Stimulated activated CD8-positive, alpha-beta memory T cell treated with anti-CD3 and anti-CD28 coated beads, Interleukin-4, amount 100 ng/mL, for 48 hours (primary cell): ENCODE measurements around the gene BRAF.
"Not testable (repeated sequence)": the region's sequence is repeated elsewhere in the genome, so short reads cannot be mapped to it uniquely, and the experiment has no call there.

Source experiments
- DNase-seq: peaks from one replicate; pipeline ENCODE4 v3.0.0-alpha.2; 2020

BRAF gene

GRCh38 chr7:140702774-140703173 lies 222.0 kb downstream of the BRAF start:
- DNase-seq: no peak

GRCh38 chr7:140698477-140698876 lies 226.3 kb downstream of the BRAF start:
- DNase-seq: no peak

- DNase-seq: no peak
Measured at GRCh38 chr7:140697447-140698143, 227.1 kb downstream of the BRAF start.

GRCh38 chr7:140696680-140697446 lies 227.9 kb downstream of the BRAF start, which contains the start of gene NDUFB2:
Gene NDUFB2 (plus strand): TSS chr7:140696708. CDS start chr7:140696745, 37 bp downstream.
- DNase-seq: peak; percentile 79

DNA sequence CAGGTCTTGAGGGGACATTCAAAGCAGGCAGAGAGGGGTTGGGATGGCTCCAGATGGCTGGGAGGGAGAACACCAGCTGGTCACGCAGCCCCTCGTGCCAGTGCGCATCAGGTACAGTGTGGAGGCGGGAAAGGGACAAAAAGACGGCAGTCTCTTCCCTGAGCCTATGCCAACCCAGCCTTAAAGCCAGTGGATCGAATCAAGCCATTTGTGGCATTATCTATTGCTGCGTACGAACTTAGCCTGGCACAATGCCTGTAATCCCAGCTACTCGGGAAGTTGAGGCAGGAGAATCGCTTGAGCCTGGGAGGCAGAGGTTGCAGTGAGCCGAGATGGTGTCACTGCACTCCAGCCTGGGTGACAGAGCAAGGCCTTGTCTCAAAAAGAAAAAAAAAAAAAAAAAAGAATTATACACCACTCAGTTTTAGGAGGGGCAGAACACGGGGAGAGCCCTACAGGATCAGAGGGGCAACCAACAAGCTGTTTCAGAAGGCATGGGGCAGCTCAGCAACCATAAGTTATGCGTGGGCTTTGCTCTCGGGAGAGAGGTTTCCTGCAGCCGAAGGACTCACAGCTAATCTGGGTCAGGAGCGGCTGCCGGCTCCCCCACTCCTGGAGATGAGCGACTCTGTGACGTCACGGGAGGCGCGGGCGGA lies 228.6 kb downstream of the BRAF start:
- peak; percentile 98 for DNase-seq

DNA sequence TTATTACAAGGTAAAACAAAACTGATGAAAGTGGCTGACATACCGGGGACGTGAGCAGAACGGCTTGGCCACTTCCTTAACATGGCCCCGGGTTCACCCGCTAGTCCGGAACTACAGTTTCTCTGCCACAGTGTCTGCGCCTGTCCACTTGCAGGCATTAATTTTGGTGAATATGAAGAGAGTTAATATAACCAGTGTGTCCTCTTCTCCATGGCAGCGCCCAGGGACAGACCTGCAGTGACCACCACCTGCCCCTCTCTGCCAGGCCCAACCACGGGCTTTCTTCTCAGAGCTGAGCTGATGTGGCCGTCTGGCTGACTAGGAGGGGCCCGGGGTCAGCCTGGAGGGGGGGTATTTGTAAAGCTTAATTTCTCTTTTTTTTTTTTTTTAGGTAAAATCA lies 229.3 kb downstream of the BRAF start:
- no peak for DNase-seq

DNA sequence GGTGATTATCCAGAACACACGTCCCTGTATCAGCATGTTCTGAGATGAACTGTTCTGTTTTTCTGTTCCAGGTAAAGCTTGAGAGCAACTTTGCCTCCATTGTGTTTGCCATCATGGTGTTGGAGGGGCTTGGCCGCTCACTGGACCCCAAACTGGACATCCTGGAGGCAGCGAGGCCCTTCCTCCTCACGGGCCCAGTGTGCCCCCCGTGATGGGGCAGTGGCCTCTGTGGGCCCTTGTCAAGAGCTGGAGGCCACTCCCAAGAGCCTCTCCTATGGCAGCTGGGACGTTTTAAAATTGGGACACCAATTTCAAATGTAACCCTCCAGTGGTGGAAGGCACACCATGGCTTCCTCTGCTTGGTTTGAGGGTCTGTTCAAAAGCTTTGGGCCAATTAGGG lies 230.1 kb downstream of the BRAF start:
- no peak for DNase-seq

GRCh38 chr7:140693849-140694248 lies 230.9 kb downstream of the BRAF start:
- DNase-seq: not testable (repeated sequence)

DNA sequence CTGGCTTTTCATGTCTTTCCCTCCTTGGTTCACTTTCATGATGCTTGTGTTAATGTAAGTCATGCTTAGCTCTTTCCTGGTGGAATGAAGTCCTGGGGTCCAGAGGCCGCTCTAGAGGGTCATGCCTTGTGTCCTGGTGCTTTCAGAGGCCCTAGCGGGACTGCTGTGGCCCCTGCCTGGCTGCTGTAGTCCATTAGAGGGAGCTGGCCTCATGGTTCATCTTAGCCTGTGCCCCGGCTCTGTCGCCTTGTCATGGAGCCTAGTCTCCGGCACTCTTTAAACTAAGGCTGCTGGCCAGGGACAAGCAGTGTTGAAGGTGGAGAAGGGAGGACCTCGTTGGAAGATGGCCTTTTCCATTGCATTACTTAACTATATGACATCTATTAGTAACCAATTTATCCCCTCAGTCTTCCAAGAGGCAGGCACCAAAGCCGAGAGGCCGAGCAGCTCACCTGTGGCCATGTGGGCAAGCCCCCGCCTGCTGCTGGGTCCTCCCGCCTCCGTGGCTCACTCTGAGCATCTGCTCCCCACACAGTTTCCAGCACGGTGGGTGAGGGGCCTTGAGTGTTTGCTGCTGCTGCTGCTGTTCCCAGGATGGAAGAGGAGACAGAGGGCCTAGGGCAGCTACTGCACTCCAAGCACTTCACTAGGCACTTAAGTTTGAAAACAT lies 233.2 kb downstream of the BRAF start:
- DNase-seq: no peak

- DNase-seq: no peak
Measured at GRCh38 chr7:140689199-140690152, 235.3 kb downstream of the BRAF start.

DNA sequence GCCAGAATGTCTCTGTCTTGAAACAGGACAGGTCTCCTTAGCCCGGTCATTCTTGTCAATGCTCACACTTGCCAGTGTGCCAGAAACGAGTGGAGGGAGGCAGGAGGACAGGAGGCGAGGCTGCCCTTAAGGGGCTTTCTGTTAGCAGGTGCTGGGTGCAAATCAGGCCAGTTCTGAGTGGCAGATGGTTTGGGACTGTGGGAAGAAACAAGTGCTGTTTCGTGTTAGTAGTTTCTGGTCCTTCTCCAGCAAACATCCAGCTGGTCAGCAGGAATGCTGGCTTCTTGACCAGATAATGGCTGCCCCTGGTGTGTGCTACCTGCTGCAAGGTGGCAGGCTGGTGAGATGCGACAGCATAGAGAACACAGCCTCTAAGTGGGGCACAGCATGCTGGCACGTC lies 236.4 kb downstream of the BRAF start:
- no peak for DNase-seq

DNA sequence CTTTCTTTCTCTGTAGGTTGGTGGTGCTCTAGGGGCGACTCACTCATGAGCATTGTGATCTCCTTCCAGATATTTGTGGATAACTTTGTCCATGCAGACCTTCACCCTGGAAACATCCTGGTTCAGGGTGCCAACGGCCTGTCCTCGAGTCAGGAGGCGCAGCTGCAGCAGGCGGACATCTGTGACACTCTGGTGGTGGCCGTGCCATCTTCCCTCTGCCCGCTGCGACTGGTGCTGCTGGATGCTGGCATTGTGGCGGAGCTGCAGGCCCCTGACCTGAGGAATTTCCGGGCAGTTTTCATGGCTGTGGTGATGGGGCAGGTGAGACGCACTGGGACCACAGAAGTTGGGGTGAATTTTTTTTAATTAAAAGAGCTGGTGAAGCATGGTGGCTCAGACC lies 237.8 kb downstream of the BRAF start:
- DNase-seq: no peak

GRCh38 chr7:140685407-140686087 lies 239.2 kb downstream of the BRAF start:
- no peak for DNase-seq

- no peak for DNase-seq
Measured at GRCh38 chr7:140684066-140684950, 240.4 kb downstream of the BRAF start.

- no peak for DNase-seq
Measured at GRCh38 chr7:140683657-140684056, 241.1 kb downstream of the BRAF start.

GRCh38 chr7:140681766-140682165 lies 243.0 kb downstream of the BRAF start:
- no peak for DNase-seq

- DNase-seq: no peak
Measured at GRCh38 chr7:140680886-140681285, 243.8 kb downstream of the BRAF start.

DNA sequence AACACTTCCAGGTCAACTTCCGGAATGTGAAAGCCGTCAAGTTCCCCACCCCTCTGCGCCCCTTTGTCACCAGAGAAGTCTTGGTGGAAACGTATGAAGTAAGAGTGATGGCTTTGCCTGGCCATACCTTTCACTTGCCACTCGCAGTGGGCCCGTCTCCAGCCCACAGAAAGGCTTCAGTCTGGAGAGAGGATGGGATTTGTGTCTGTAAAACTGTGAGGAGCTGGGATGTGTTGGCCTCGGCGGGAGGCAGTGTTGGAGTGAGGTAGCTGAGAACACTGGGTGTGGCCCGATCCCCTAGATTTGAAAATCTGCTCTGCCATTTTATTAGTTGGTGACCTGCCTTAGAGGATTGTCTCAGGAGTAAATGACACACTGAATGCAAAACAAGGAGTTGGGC lies 245.5 kb downstream of the BRAF start:
- DNase-seq: no peak

DNA sequence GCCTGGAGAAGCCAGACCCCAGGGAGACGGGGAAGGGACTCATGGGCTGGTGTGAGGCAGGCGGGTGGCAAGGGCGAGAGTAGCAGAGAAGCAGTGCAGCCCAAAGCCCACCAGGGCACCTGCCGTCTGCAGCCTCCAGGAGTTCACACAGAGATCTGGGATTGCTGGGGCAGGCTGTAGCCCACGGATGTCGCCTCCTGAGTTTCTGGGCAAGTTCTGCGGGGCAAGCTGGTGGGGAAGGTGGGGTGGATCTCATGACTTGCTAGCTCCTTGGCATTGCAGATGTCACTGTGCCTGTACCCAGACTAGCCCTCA lies 246.0 kb downstream of the BRAF start:
- no peak for DNase-seq

GRCh38 chr7:140678081-140678815 lies 246.5 kb downstream of the BRAF start:
- DNase-seq: no peak
